ENCODE data around the gene NID1. TPM values are rescaled to one million over a fixed set of nuclear protein-coding genes. Genes with fewer than 3 reads are reported as not detected.

The NID1 gene
- polyA plus RNA-seq, 1 donor (not counting 4 experiments of a cell fraction or from before 2014, with no cell fraction given) = 1.8 TPM

GRCh38 chr1:236091933-236092318 is 27.0 kb upstream of the NID1 start:
- H2AFZ ChIP-seq (ENCODE audit: control insufficient read depth, low read length) = no peak overlapping the region
- TF ChIP-seq CTCF (optimal IDR thresholded peaks at IDR 0.05 in 1 of 3, IDR thresholded peaks at IDR 0.05 in 1 of 3, conservative IDR thresholded peaks at IDR 0.05 in 1 of 3; ENCODE audit: extremely low read depth in 1 of 3, insufficient read depth in 2 of 3, low read length in 3 of 3) (no peak), EZH2 (IDR thresholded peaks at IDR 0.05; ENCODE audit: low read length) (no peak)
- H3K36me3 ChIP-seq (ENCODE audit: control insufficient read depth in 2 of 2, extremely low read depth in 1 of 2, insufficient read depth in 2 of 2, low read length in 2 of 2) = no peaks in the 10 kb centered on the region
- H3K4me3 ChIP-seq (ENCODE audit: control insufficient read depth in 2 of 3, extremely low read depth in 1 of 3, insufficient read depth in 2 of 3, low read depth in 1 of 3, low read length in 3 of 3) = no peak overlapping the region
- H3K79me2 ChIP-seq (ENCODE audit: control insufficient read depth, insufficient read depth, low read length) = no peaks in the 10 kb centered on the region
- DNase-seq (ENCODE audit: low read depth, low spot score) = no peak
- no peaks in the 10 kb centered on the region for H4K20me1 ChIP-seq (ENCODE audit: control insufficient read depth, extremely low read depth, insufficient read depth, low read length)
- no peaks in the 10 kb centered on the region for H3K9me1 ChIP-seq (ENCODE audit: control insufficient read depth, extremely low read depth, insufficient read depth, low read length)
- H3K9me3 ChIP-seq (ENCODE audit: control insufficient read depth, low read depth, low read length) = peaks cover 2% of the 10 kb centered on the region
- H3K9ac ChIP-seq (ENCODE audit: control insufficient read depth, extremely low read depth, insufficient read depth, low read length) = no peak overlapping the region
- H3K4me1 ChIP-seq (ENCODE audit: control insufficient read depth, extremely low read depth, insufficient read depth, low read length) = no peaks in the 10 kb centered on the region
- H3K27me3 ChIP-seq (ENCODE audit: control insufficient read depth, extremely low read depth, insufficient read depth, low read length) = no peaks in the 10 kb centered on the region
- FAIRE-seq = no peak
- dilution Hi-C loops (cut with MboI; ENCODE audit: extremely low pct_ligation_motif_present, low sequenced_read_pairs) = no loop called here
- H3K4me2 ChIP-seq (ENCODE audit: control insufficient read depth, extremely low read depth, insufficient read depth, low read depth, low read length) = no peak overlapping the region
- no peak overlapping the region for H3K27ac ChIP-seq (ENCODE audit: control insufficient read depth, insufficient read depth, low read length)

GRCh38 chr1:236090741-236091147 is 25.9 kb upstream of the NID1 start:
- Histone ChIP-seq H3K27ac (ENCODE audit: control insufficient read depth, insufficient read depth, low read length) (no peak overlapping the region), H3K79me2 (ENCODE audit: control insufficient read depth, insufficient read depth, low read length) (no peaks in the 10 kb centered on the region), H3K4me3 (ENCODE audit: control insufficient read depth in 2 of 3, extremely low read depth in 1 of 3, insufficient read depth in 2 of 3, low read depth in 1 of 3, low read length in 3 of 3) (no peak overlapping the region), H3K9me3 (ENCODE audit: control insufficient read depth, low read depth, low read length) (no peaks in the 10 kb centered on the region), H2AFZ (ENCODE audit: control insufficient read depth, low read length) (no peak overlapping the region), H4K20me1 (ENCODE audit: control insufficient read depth, extremely low read depth, insufficient read depth, low read length) (no peaks in the 10 kb centered on the region), H3K4me1 (ENCODE audit: control insufficient read depth, extremely low read depth, insufficient read depth, low read length) (no peaks in the 10 kb centered on the region), H3K4me2 (ENCODE audit: control insufficient read depth, extremely low read depth, insufficient read depth, low read depth, low read length) (no peak overlapping the region), H3K36me3 (ENCODE audit: control insufficient read depth in 2 of 2, extremely low read depth in 1 of 2, insufficient read depth in 2 of 2, low read length in 2 of 2) (no peaks in the 10 kb centered on the region), H3K27me3 (ENCODE audit: control insufficient read depth, extremely low read depth, insufficient read depth, low read length) (no peaks in the 10 kb centered on the region), H3K9ac (ENCODE audit: control insufficient read depth, extremely low read depth, insufficient read depth, low read length) (no peak overlapping the region), H3K9me1 (ENCODE audit: control insufficient read depth, extremely low read depth, insufficient read depth, low read length) (no peaks in the 10 kb centered on the region)
- TF ChIP-seq EZH2 (IDR thresholded peaks at IDR 0.05; ENCODE audit: low read length) (no peak), CTCF (optimal IDR thresholded peaks at IDR 0.05 in 1 of 3, IDR thresholded peaks at IDR 0.05 in 1 of 3, conservative IDR thresholded peaks at IDR 0.05 in 1 of 3; ENCODE audit: extremely low read depth in 1 of 3, insufficient read depth in 2 of 3, low read length in 3 of 3) (no peak)
- no peak for DNase-seq (ENCODE audit: low read depth, low spot score)
- FAIRE-seq = no peak
- dilution Hi-C loops (cut with MboI; ENCODE audit: extremely low pct_ligation_motif_present, low sequenced_read_pairs) = no loop called here

Measured in keratinocyte (primary cell).